T-helper 2 cell treated with Interferon-gamma antibody and Interleukin-4, amounts not matched to agents 100 ng/mL and 5 ng/mL, for 36 hours (primary cell): ENCODE measurements around the gene CPXM1. TPM values are rescaled to one million over a fixed set of nuclear protein-coding genes. Genes with fewer than 3 reads are reported as not detected.

Experiments
- intact Hi-C: fragments of 100-400 bp; cut with micrococcal nuclease; formaldehyde crosslinking; loops from one replicate; pipeline ENCODE4 v1.15.1; 2023
- total RNA-seq: library from RNA; stranded (reverse); gene quantifications from 2 replicates; pipeline ENCODE4 v1.2.3, GENCODE V29; 2022

CPXM1 gene
- total RNA-seq, 1 donor from 2014 or later, result 0.45 TPM

GRCh38 chr20:2749951-2750490 is 50.4 kb downstream of the CPXM1 start:
- intact Hi-C loops, result no loop called here

- intact Hi-C loops, result no loop called here
These were observed 51.0 kb downstream of the CPXM1 start for GRCh38 chr20:2749343-2749950.

- intact Hi-C loops, result no loop called here
These were observed 51.7 kb downstream of the CPXM1 start for GRCh38 chr20:2748551-2749342.

DNA sequence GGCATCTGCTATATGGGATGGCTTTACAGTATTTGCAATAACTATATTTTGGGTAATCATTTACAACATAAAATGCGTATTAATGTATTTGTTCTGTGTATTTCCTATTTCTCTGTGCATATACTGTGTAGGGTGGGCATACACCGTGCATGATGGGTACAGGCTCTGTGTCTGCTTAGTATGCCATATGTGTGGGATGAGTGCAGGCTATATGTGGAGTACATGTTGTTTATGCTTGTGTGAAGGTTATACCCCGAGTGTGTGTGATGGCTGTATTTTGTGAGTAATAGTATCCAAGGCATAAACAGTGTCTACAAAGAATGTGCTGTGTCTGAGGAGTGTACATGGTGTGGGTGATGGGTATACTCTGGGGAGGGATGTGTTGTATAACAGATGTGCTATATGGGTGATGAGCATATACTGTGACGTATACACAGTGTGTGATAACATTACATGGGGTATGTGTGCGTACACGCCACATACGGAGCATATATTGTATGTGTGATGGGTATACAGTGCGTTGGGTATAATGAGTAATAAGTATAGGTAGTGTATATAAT is 52.7 kb downstream of the CPXM1 start:
- intact Hi-C loops, result no loop called here

GRCh38 chr20:2746636-2747265 is 53.7 kb downstream of the CPXM1 start:
- intact Hi-C loops, result no loop called here

DNA sequence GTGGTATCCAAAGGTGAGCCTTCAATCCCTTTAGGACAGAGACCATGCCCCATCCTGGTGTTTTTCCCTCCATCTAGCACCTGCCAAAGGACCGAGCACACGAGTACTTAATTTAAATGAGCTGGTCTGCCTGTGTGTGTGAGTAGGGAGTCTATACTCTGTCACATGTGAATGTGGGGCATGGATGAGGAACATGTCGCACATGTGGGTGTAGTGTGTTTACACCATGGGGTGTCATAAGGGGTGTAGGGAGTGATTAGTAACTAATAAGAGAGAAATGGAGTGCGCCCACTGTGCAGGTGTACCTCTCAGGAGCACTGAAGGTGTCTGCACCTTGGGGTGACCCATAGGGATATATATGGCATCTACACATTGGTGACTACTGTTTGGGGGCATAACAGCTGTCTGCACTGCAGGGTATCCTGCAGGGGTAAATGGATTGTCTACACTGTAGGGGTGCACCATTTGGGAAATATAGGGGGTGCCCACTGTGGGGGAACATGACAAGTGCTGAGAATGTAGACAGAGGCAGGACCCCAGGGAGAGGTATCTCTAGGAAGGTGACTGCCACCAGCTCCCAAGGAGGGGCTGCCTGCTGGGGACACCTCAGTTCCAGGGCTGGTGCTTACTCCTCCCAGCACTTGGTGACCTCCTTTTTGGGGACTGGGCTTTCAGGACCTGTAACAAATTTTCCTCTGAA is 54.3 kb downstream of the CPXM1 start:
- intact Hi-C loops, result no loop called here

- intact Hi-C loops, result no loop called here
These were observed 55.1 kb downstream of the CPXM1 start for GRCh38 chr20:2745060-2745910.

Other genes with a start within 250 kb of the CPXM1 start
- gene NOP56, start 148.0 kb downstream of the CPXM1 start, total RNA-seq, result 478 and 501 TPM in 2 replicates
- 105 and 109 TPM in 2 replicates for gene IDH3B, start 136.4 kb downstream of the CPXM1 start, total RNA-seq
- gene EBF4, start 107.8 kb downstream of the CPXM1 start, total RNA-seq, result 3.3 and 3.7 TPM in 2 replicates
- not detected in 2 replicates for gene C20orf141, start 14.4 kb upstream of the CPXM1 start, total RNA-seq
- gene TMEM239, start 15.7 kb upstream of the CPXM1 start, total RNA-seq, result not detected in 2 replicates
- gene PCED1A, start 40.0 kb upstream of the CPXM1 start, total RNA-seq, result 22.0 and 23.4 TPM in 2 replicates
- 47.4 and 50.5 TPM in 2 replicates for gene VPS16, start 40.1 kb upstream of the CPXM1 start, total RNA-seq
- gene PTPRA, start 72.9 kb upstream of the CPXM1 start, total RNA-seq, result 65.4 and 70.2 TPM in 2 replicates
- gene GNRH2, start 243.0 kb upstream of the CPXM1 start, total RNA-seq, result 0.89 and 1.7 TPM in 2 replicates
- 42.2 and 43.9 TPM in 2 replicates for gene MRPS26, start 245.4 kb upstream of the CPXM1 start, total RNA-seq